Measurements from ENCODE around the gene NCS1. TPM values are rescaled to one million over a fixed set of nuclear protein-coding genes. Genes with fewer than 3 reads are reported as not detected.

The NCS1 gene
- total RNA-seq, 1 donor from 2014 or later: 58.7 TPM

- DNase-seq (ENCODE audit: low read depth): no peak
These were observed 21.6 kb downstream of the NCS1 start for GRCh38 chr9:130193531-130194377.

GRCh38 chr9:130194378-130194932, 22.3 kb downstream of the NCS1 start:
- no peak for DNase-seq (ENCODE audit: low read depth)

- peak; percentile 69 for DNase-seq (ENCODE audit: low read depth)
These were observed 23.4 kb downstream of the NCS1 start for GRCh38 chr9:130195638-130196037.

GRCh38 chr9:130196643-130197042, 24.4 kb downstream of the NCS1 start:
- no peak for DNase-seq (ENCODE audit: low read depth)

- no peak for DNase-seq (ENCODE audit: low read depth)
These were observed 25.2 kb downstream of the NCS1 start for GRCh38 chr9:130197386-130197785.

DNA sequence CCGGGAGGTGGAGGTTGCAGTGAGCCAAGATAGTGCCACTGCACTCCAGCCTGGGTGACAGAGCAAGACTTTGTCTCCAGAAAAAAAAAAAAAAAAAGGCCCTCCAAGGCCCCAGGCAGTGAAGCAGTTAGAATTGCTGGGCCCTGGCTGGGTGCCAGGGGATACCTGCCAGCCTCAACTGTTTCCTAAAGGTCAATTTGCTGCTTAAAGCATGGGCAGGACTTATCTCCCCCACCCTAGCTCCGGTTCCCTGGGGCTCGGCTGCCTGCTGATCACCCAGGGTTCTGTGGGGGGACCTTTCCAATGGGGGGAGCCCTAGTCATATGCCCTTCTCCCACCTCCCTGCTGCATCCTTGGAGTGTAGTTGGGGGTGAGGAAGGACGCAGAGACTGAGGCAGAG, 25.7 kb downstream of the NCS1 start:
- DNase-seq (ENCODE audit: low read depth): peak; percentile 36

GRCh38 chr9:130198501-130199179, 26.4 kb downstream of the NCS1 start:
- no peak for DNase-seq (ENCODE audit: low read depth)

GRCh38 chr9:130199605-130200004, 27.4 kb downstream of the NCS1 start:
- peak; percentile 50 for DNase-seq (ENCODE audit: low read depth)

GRCh38 chr9:130200038-130200849, 28.0 kb downstream of the NCS1 start:
- DNase-seq (ENCODE audit: low read depth): peak; percentile 39

DNA sequence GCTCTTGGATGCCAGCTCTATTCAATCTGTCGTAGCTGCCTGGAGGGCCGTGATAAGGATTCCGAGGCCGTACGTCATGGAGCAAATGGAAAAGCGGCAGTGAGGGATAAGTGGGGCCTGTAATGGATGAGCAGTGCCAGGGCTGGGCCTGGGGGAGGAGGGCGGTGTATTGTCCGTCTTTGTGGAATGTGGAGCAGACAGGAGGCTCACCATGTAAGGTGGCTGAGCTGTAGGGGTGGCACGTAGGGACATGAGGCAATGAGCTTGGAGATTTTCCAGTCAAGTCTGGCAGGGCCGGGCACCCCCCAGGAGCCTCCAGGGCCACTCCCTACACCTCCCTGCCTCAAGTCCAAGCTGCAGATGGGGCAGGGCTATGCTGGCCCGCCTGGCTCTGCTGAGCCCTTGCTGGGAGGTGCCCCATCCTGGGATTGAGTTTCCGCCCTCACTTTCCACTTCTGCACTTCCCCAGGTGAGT, 29.2 kb downstream of the NCS1 start:
- no peak for DNase-seq (ENCODE audit: low read depth)

DNA sequence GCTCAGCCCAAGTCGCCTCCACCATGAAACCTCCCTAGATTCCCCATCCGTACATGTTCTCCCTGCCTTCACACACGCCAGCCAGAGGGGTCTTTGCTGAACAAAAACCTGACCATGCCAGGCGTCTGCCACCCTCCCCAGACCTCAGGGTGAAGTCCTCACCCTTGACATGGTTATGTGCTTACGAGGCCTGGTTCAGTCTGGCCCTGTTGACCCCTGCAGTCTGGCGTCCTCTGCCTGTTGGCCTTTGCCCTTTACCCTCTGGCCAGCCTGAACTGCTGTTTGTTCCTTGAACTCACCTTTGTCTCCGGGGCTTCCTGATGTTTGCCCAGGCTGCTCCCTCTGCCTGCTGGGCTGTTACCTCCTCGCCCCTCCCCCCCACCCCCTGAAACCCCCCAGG, 29.8 kb downstream of the NCS1 start:
- no peak for DNase-seq (ENCODE audit: low read depth)

GRCh38 chr9:130204341-130204740, 32.1 kb downstream of the NCS1 start:
- DNase-seq (ENCODE audit: low read depth): no peak

- DNase-seq (ENCODE audit: low read depth): no peak
These were observed 32.8 kb downstream of the NCS1 start for GRCh38 chr9:130204959-130205358.

DNA sequence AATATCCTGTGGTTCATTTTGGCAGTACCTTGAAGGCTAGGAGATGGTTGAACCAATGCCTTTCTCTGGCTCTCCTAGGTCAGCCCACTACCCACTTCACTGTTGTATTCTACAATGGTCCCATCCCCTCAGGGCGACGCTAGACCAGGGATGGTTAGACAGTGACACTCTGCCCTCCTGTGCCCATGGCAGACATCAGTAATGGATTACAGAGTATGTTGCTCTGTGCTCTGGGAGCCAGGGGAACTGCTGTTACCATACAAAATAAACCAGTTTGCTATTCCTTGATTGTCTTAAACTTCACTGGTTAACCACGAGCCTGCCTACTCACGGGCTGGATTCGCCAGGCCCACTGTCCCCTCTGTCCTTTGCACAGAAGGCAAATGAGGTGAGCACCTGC, 33.7 kb downstream of the NCS1 start:
- no peak for DNase-seq (ENCODE audit: low read depth)

DNA sequence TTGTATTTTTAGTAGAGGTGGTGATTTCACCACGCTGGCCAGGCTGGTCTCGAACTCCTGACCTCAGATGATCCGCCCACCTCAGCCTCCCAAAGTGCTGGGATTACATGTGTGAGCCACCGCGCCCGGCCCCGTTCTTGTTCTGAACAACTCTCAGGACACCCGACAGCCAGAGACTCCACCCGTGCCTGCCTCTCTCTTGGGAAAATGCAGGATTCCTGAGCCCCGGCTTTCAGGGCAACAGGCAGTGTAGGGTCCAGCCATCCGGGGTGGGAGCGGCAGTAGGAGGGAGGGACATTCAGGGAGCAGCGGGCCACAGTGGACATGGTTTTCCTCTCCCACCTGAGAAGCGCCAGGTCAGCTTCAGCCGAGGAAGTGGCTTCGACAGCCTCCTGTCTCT, 34.4 kb downstream of the NCS1 start:
- DNase-seq (ENCODE audit: low read depth): no peak

GRCh38 chr9:130207241-130207992, 35.2 kb downstream of the NCS1 start:
- DNase-seq (ENCODE audit: low read depth): no peak

- no peak for DNase-seq (ENCODE audit: low read depth)
These were observed 36.6 kb downstream of the NCS1 start for GRCh38 chr9:130208600-130209347.

GRCh38 chr9:130209422-130209821, 37.2 kb downstream of the NCS1 start:
- DNase-seq (ENCODE audit: low read depth): no peak

GRCh38 chr9:130211548-130212226, 39.5 kb downstream of the NCS1 start:
- no peak for DNase-seq (ENCODE audit: low read depth)
